ENCODE results near the gene DRAXIN. TPM values are rescaled to one million over a fixed set of nuclear protein-coding genes. Genes with fewer than 3 reads are reported as not detected.

The DRAXIN gene
- total RNA-seq, 1 experiment from 2014 or later, result 5.5 TPM

GRCh38 chr1:11697188-11697892 is 5.8 kb downstream of the DRAXIN start:
- CTCF ChIA-PET, result interaction anchor here (0.7 to 1.0 kb wide), 3 partner anchors 13 to 34 kb away, joined by 3 to 6 read pairs (median 3); partner anchors contain the start of gene FBXO6
- intact Hi-C loops (cut with micrococcal nuclease; ENCODE audit: unreplicated experiment), result no loop called here
- no peak for DNase-seq (ENCODE audit: low spot score)
- TF ChIP-seq EZH2 (IDR thresholded peaks at IDR 0.05; ENCODE audit: borderline replicate concordance, low read depth, low read length, poor library complexity, severe bottlenecking) (no peak), CTCF (conservative IDR thresholded peaks at IDR 0.05; ENCODE audit: low read depth, low read length) (no peak)
- no peak overlapping the region for H3K4me3 ChIP-seq (ENCODE audit: low read depth, low read length, poor library complexity, severe bottlenecking)
- H3K27me3 ChIP-seq (replicated peaks; ENCODE audit: insufficient read depth, low read depth, low read length, poor library complexity), result peaks cover 3% of the 10 kb centered on the region
- peaks cover 37% of the 10 kb centered on the region for H3K4me1 ChIP-seq (ENCODE audit: insufficient read depth, low read length, poor library complexity, severe bottlenecking)
- POLR2A ChIA-PET (ENCODE audit: low non-redundant PET), result no interaction called here
- H3K27ac ChIP-seq (ENCODE audit: low read depth, low read length, poor library complexity, severe bottlenecking), result no peak overlapping the region
- no peaks in the 10 kb centered on the region for H3K9me3 ChIP-seq (ENCODE audit: low read depth, low read length, poor library complexity, severe bottlenecking)
- BruUV-seq (replicated peaks), result no TSS peak
- no peaks in the 10 kb centered on the region for H3K36me3 ChIP-seq (ENCODE audit: insufficient read depth, low read length, poor library complexity, severe bottlenecking)

- CTCF ChIA-PET, result interaction anchor here (1.0 kb wide), 1 partner anchor 13 kb away, joined by 3 read pairs; no protein-coding TSS in a partner anchor
- H3K36me3 ChIP-seq (ENCODE audit: insufficient read depth, low read length, poor library complexity, severe bottlenecking), result no peaks in the 10 kb centered on the region
- DNase-seq (ENCODE audit: low spot score), result no peak
- peaks cover 34% of the 10 kb centered on the region for H3K4me1 ChIP-seq (ENCODE audit: insufficient read depth, low read length, poor library complexity, severe bottlenecking)
- H3K4me3 ChIP-seq (ENCODE audit: low read depth, low read length, poor library complexity, severe bottlenecking), result no peak overlapping the region
- POLR2A ChIA-PET (ENCODE audit: low non-redundant PET), result no interaction called here
- TF ChIP-seq EZH2 (IDR thresholded peaks at IDR 0.05; ENCODE audit: borderline replicate concordance, low read depth, low read length, poor library complexity, severe bottlenecking) (no peak), CTCF (conservative IDR thresholded peaks at IDR 0.05; ENCODE audit: low read depth, low read length) (no peak)
- no peak overlapping the region for H3K27ac ChIP-seq (ENCODE audit: low read depth, low read length, poor library complexity, severe bottlenecking)
- H3K27me3 ChIP-seq (replicated peaks; ENCODE audit: insufficient read depth, low read depth, low read length, poor library complexity), result no peaks in the 10 kb centered on the region
- intact Hi-C loops (cut with micrococcal nuclease; ENCODE audit: unreplicated experiment), result no loop called here
- H3K9me3 ChIP-seq (ENCODE audit: low read depth, low read length, poor library complexity, severe bottlenecking), result no peaks in the 10 kb centered on the region
- no TSS peak for BruUV-seq (replicated peaks)
Measured at GRCh38 chr1:11697893-11698210, 6.3 kb downstream of the DRAXIN start.

GRCh38 chr1:11700601-11701467 is 9.3 kb downstream of the DRAXIN start:
- Histone ChIP-seq H3K4me3 (ENCODE audit: low read depth, low read length, poor library complexity, severe bottlenecking) (peak overlapping the region; percentile 37), H3K36me3 (ENCODE audit: insufficient read depth, low read length, poor library complexity, severe bottlenecking) (no peaks in the 10 kb centered on the region), H3K9me3 (ENCODE audit: low read depth, low read length, poor library complexity, severe bottlenecking) (no peaks in the 10 kb centered on the region), H3K4me1 (ENCODE audit: insufficient read depth, low read length, poor library complexity, severe bottlenecking) (peaks cover 53% of the 10 kb centered on the region), H3K27ac (ENCODE audit: low read depth, low read length, poor library complexity, severe bottlenecking) (peak overlapping the region; percentile 37), H3K27me3 (replicated peaks; ENCODE audit: insufficient read depth, low read depth, low read length, poor library complexity) (no peaks in the 10 kb centered on the region)
- no TSS peak for BruUV-seq (replicated peaks)
- intact Hi-C loops (cut with micrococcal nuclease; ENCODE audit: unreplicated experiment), result no loop called here
- TF ChIP-seq EZH2 (IDR thresholded peaks at IDR 0.05; ENCODE audit: borderline replicate concordance, low read depth, low read length, poor library complexity, severe bottlenecking) (no peak), CTCF (conservative IDR thresholded peaks at IDR 0.05; ENCODE audit: low read depth, low read length) (no peak)
- DNase-seq (ENCODE audit: low spot score), result peak; percentile 86
- ChIA-PET POLR2A (ENCODE audit: low non-redundant PET) (interaction anchor here (0.7 kb wide), 1 partner anchor 101 kb away, joined by 3 read pairs; no protein-coding TSS in a partner anchor), CTCF (interaction anchor here (0.8 kb wide), 1 partner anchor 36 kb away, joined by 3 read pairs; no protein-coding TSS in a partner anchor)
